PFSK-1 (cell line): ENCODE results near the gene SNAPC1.

Source experiments
- FOXP2 ChIP-seq: optimal IDR thresholded peaks from 2 replicates; pipeline ENCODE3; 2011; ENCODE audit warnings: borderline replicate concordance, control low read depth, inconsistent platforms; ENCODE audit not compliant: insufficient read depth; ENCODE audit errors: extremely low read length, extremely low read depth
- POLR2AphosphoS5 ChIP-seq: IDR thresholded peaks from 2 replicates; pipeline ENCODE4 v1.6.1; 2012; ENCODE audit warnings: low read depth, mild to moderate bottlenecking, control low read depth, low read length, moderate library complexity
- SIN3A ChIP-seq: IDR thresholded peaks from 2 replicates; pipeline ENCODE4 v1.6.1; 2012; ENCODE audit warnings: mild to moderate bottlenecking, low read length, moderate library complexity, borderline replicate concordance; ENCODE audit not compliant: insufficient read depth
- TAF1 ChIP-seq: IDR thresholded peaks from 2 replicates; pipeline ENCODE4 v1.6.1; 2012; ENCODE audit warnings: low read length, control low read depth, borderline replicate concordance; ENCODE audit not compliant: insufficient read depth
- TF ChIP-seq, protein P1 (sequence below), 2 experiments: IDR thresholded peaks; 2 replicates each; pipeline versions ENCODE4 v1.6.1 to v1.8.0; 2011 to 2012; ENCODE audit warnings: low read depth in 2 of 2, low read length in 2 of 2, control low read depth in 1 of 2, inconsistent platforms in 1 of 2, mild to moderate bottlenecking in 1 of 2, moderate library complexity in 1 of 2; ENCODE audit not compliant: insufficient read depth in 1 of 2

The SNAPC1 gene

DNA sequence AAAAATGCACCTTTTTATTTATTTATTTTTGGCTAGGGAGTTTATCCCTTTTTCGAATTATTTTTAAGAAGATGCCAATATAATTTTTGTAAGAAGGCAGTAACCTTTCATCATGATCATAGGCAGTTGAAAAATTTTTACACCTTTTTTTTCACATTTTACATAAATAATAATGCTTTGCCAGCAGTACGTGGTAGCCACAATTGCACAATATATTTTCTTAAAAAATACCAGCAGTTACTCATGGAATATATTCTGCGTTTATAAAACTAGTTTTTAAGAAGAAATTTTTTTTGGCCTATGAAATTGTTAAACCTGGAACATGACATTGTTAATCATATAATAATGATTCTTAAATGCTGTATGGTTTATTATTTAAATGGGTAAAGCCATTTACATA, 14.9 kb upstream of the SNAPC1 start:
- TF ChIP-seq POLR2AphosphoS5 = no peak
- no peak for TF ChIP-seq TAF1
- TF ChIP-seq SIN3A = no peak
- no peak for TF ChIP-seq FOXP2
- TF ChIP-seq, protein P1, sequence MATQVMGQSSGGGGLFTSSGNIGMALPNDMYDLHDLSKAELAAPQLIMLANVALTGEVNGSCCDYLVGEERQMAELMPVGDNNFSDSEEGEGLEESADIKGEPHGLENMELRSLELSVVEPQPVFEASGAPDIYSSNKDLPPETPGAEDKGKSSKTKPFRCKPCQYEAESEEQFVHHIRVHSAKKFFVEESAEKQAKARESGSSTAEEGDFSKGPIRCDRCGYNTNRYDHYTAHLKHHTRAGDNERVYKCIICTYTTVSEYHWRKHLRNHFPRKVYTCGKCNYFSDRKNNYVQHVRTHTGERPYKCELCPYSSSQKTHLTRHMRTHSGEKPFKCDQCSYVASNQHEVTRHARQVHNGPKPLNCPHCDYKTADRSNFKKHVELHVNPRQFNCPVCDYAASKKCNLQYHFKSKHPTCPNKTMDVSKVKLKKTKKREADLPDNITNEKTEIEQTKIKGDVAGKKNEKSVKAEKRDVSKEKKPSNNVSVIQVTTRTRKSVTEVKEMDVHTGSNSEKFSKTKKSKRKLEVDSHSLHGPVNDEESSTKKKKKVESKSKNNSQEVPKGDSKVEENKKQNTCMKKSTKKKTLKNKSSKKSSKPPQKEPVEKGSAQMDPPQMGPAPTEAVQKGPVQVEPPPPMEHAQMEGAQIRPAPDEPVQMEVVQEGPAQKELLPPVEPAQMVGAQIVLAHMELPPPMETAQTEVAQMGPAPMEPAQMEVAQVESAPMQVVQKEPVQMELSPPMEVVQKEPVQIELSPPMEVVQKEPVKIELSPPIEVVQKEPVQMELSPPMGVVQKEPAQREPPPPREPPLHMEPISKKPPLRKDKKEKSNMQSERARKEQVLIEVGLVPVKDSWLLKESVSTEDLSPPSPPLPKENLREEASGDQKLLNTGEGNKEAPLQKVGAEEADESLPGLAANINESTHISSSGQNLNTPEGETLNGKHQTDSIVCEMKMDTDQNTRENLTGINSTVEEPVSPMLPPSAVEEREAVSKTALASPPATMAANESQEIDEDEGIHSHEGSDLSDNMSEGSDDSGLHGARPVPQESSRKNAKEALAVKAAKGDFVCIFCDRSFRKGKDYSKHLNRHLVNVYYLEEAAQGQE (IDR thresholded peaks at IDR 0.05; ENCODE audit: insufficient read depth in 1 of 2, low read depth in 2 of 2, low read length in 2 of 2) = no peak

DNA sequence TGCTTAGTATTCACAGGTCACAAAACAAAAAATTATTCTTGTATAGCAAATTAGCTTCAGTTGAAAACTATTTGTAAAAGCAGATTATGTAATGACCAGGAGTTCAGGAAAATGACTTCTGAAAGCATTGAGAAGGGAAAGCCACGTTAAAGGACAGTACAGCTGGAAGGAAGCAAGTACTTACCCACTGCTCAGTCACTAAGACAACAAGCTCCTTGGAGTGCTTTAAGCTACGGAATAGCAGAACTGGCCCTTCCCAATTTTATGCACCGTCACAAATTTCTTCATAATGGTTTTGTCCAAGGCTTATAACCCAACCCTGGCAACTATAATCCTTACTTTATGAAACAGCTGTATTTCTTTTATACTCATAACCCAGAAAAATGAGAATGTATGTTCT, 13.0 kb upstream of the SNAPC1 start:
- TF ChIP-seq TAF1 (no peak), FOXP2 (no peak)

DNA sequence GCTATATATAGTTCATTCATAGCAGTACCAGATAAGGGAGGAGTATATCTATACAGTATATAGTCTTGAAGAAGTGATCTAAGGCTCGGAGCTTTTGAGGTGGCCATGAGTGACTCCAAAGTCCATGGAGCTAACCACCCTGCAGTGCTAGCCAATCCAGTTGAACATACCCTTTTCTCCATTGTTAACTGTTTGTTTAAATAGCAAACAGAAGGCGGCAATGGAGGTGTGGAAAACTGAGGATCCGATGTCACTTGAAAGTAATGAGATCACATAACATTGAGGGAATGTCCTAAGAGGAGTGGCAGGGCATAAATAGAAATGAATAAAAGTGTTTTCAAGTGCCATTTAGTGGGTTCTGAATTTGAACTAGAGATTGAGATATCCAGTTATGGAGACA, 12.4 kb upstream of the SNAPC1 start:
- TF ChIP-seq TAF1 (no peak), FOXP2 (no peak), POLR2AphosphoS5 (no peak), SIN3A (no peak)
- TF ChIP-seq, protein P1 (IDR thresholded peaks at IDR 0.05; ENCODE audit: insufficient read depth in 1 of 2, low read depth in 2 of 2, low read length in 2 of 2) = no peak

DNA sequence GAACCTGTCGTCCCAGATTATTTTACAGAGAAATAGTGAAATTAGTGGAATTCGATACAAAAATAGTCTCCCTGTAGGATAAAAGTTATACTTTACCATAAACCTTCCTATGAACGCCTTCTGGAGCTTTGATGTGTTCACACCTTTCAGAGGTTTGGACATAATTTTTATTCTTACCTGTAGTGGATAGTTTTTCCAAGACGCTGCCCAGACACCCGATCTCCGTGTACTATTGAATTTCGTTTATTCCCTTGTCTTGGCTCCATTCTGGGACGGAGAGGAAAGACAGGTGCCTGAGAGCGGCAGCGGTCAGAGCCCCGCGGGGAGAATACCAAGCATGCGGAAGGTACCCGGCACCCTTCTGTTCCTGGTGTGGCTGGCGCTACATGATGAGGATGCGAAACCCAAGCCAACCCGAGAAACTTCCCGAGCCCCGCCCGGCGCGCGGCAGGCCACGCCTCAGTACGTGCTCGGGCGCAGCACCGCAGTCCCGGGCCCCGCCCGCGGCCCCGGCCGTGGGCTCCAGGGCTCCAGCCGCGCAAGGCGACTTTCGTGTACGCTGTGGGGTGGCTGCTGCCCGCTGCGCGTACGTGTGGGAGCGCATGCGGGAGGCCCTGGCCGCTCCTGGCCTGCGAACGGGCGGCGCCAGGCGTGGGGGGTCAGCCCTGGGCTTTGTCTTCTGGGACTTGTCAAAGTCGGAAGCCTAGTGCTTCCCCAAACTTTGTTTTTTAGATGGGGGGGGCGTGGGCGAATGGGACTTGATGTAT, 11.3 kb upstream of the SNAPC1 start:
- TF ChIP-seq POLR2AphosphoS5 (no peak), TAF1 (no peak), SIN3A (no peak), FOXP2 (no peak)
- TF ChIP-seq, protein P1 (IDR thresholded peaks at IDR 0.05; ENCODE audit: insufficient read depth in 1 of 2, low read depth in 2 of 2, low read length in 2 of 2) = no peak

DNA sequence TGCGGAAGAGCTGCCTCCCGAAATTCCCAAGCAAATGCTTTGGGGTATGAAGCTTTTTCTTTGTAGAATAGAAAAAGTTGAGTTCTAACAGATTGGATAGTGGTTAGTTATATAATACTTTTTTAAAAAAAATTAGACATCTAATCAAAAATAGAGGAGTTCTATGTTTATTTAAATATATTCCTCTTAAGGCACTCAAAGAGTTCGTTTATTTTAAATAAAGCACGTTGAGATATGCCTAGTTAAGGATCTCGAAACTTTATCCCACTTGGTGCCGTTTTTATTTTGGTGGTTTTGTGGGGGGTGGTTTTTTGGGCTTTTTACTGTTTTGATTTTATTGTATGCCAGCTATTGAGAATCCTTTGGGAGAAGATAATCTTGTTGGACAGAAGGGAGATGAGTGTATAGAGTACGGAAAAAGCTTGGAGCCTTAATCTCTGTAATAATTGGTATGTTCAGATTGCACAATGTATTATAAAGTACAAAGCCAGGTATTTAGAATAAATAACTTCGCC, 10.7 kb upstream of the SNAPC1 start:
- TF ChIP-seq POLR2AphosphoS5 = no peak
- no peak for TF ChIP-seq FOXP2
- TF ChIP-seq SIN3A = no peak
- TF ChIP-seq, protein P1 (IDR thresholded peaks at IDR 0.05; ENCODE audit: insufficient read depth in 1 of 2, low read depth in 2 of 2, low read length in 2 of 2) = no peak
- no peak for TF ChIP-seq TAF1
